ENCODE data around the gene PACRG.

DNA sequence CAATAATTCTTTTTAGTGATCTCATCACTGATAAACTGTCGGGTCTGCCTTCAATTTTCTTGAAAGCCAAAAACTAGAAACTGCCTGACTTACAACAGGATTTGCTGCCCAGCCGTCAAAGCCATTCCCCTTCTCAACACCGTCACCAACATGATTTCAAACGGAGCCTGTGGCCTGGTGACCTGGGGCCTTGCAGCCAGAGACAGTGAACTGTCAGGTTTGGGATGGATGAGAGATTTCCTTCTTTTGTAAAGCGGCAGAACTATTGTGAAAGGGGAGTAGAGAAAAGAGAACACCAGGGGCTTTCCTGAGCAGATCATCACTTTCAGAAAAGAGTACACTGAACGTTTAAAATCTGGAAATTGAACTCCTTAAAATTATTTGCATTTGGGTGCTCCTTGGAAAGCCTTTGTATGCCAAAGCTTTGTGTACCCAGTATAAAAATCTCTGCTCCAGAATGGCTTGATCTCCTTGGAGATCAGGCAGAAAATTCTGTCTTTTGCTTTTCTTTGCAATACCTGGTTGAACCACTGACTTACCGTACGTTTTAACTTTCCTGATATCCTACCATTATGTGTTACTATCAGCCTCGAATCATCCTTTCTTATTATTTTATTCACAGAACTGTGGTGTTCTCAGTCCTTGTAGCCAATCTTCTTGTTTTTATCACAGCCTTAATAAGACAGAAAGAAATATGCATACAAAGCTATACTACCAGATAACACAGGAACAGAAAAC lies 125.2 kb downstream of the PACRG start:
- no peak for TF ChIP-seq CTCF (conservative IDR thresholded peaks at IDR 0.05; ENCODE audit: low read depth, low read length)
- TF ChIP-seq BHLHE40 (IDR thresholded peaks at IDR 0.05; ENCODE audit: low read depth, low read length): no peak
- TF ChIP-seq POLR2A (IDR thresholded peaks at IDR 0.05; ENCODE audit: low read depth, low read length): no peak
- TF ChIP-seq RFX5 (IDR thresholded peaks at IDR 0.05; ENCODE audit: low read depth, low read length): no peak
- TF ChIP-seq RAD21 (IDR thresholded peaks at IDR 0.05; ENCODE audit: low read length): no peak
- TF ChIP-seq SMC3 (IDR thresholded peaks at IDR 0.05; ENCODE audit: low read depth, low read length): no peak
- TF ChIP-seq FOS (IDR thresholded peaks at IDR 0.05; ENCODE audit: low read depth, low read length): no peak
- TF ChIP-seq, protein P1, sequence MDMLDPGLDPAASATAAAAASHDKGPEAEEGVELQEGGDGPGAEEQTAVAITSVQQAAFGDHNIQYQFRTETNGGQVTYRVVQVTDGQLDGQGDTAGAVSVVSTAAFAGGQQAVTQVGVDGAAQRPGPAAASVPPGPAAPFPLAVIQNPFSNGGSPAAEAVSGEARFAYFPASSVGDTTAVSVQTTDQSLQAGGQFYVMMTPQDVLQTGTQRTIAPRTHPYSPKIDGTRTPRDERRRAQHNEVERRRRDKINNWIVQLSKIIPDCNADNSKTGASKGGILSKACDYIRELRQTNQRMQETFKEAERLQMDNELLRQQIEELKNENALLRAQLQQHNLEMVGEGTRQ (IDR thresholded peaks at IDR 0.05; ENCODE audit: low read depth, low read length): no peak
- TF ChIP-seq CEBPB (IDR thresholded peaks at IDR 0.05; ENCODE audit: low read depth, low read length): no peak
- TF ChIP-seq RCOR1 (IDR thresholded peaks at IDR 0.05; ENCODE audit: insufficient replicate concordance, low read length): no peak
- TF ChIP-seq MXI1 (IDR thresholded peaks at IDR 0.05; ENCODE audit: borderline replicate concordance, low read depth, low read length): no peak
- no peak for TF ChIP-seq ELK1 (IDR thresholded peaks at IDR 0.05; ENCODE audit: borderline replicate concordance, low read depth, low read length)
- no peak for TF ChIP-seq MAFK (IDR thresholded peaks at IDR 0.05; ENCODE audit: low read depth, low read length)
